NT2/D1 (cell line): ENCODE results near the gene SETX.

Experiments used
- DNase-seq: peaks from one replicate; pipeline ENCODE4 v3.0.0-alpha.2; 2011; ENCODE audit warnings: low read depth, low spot score
- H3K27me3 ChIP-seq: 2 replicates; pipeline ENCODE4 v1.6.0; 2011; ENCODE audit warnings: mild to moderate bottlenecking; ENCODE audit not compliant: insufficient read length, insufficient read depth
- H3K36me3 ChIP-seq: 2 replicates; pipeline ENCODE4 v1.6.1; 2011; ENCODE audit warnings: mild to moderate bottlenecking, low read length, mixed read lengths; ENCODE audit not compliant: insufficient read depth, insufficient read length
- H3K4me1 ChIP-seq: 2 replicates; pipeline ENCODE4 v1.5.1; 2011; ENCODE audit not compliant: insufficient read depth, insufficient read length
- H3K4me3 ChIP-seq: 2 replicates; pipeline ENCODE4 v1.5.1; 2011; ENCODE audit warnings: low read depth; ENCODE audit not compliant: insufficient read length
- H3K9ac ChIP-seq: 2 replicates; pipeline ENCODE4 v1.6.0; 2011; ENCODE audit warnings: low read depth; ENCODE audit not compliant: insufficient read length
- H3K9me3 ChIP-seq: 2 replicates; pipeline ENCODE4 v1.5.1; 2011; ENCODE audit warnings: mild to moderate bottlenecking, low read length; ENCODE audit not compliant: insufficient read depth
- SUZ12 ChIP-seq: IDR thresholded peaks from 2 replicates; pipeline ENCODE4 v1.6.1; 2011; ENCODE audit not compliant: insufficient read length, insufficient read depth; ENCODE audit errors: extremely low read depth
- YY1 ChIP-seq: IDR thresholded peaks from 2 replicates; pipeline ENCODE4 v1.6.1; 2011; ENCODE audit not compliant: insufficient read length, insufficient read depth
- ZNF274 ChIP-seq: IDR thresholded peaks from 2 replicates; pipeline ENCODE4 v1.6.1; 2011; ENCODE audit warnings: mild to moderate bottlenecking, low read depth, low read length

The SETX gene

GRCh38 chr9:132234535-132234934 lies 120.3 kb downstream of the SETX start:
- Histone ChIP-seq H3K27me3 (peaks cover 14% of the 10 kb centered on the region), H3K4me3 (no peak overlapping the region), H3K9ac (no peak overlapping the region), H3K36me3 (no peaks in the 10 kb centered on the region), H3K4me1 (peaks cover 17% of the 10 kb centered on the region), H3K9me3 (no peaks in the 10 kb centered on the region)
- no peak for TF ChIP-seq YY1
- TF ChIP-seq SUZ12, result no peak
- no peak for TF ChIP-seq ZNF274
- DNase-seq, result no peak

- Histone ChIP-seq H3K4me1 (peaks cover 14% of the 10 kb centered on the region), H3K9ac (no peak overlapping the region), H3K9me3 (no peaks in the 10 kb centered on the region), H3K27me3 (peaks cover 4% of the 10 kb centered on the region), H3K36me3 (no peaks in the 10 kb centered on the region), H3K4me3 (no peak overlapping the region)
- no peak for TF ChIP-seq YY1
- no peak for TF ChIP-seq ZNF274
- TF ChIP-seq SUZ12, result no peak
- DNase-seq, result no peak
Measured at GRCh38 chr9:132233138-132233537, 121.6 kb downstream of the SETX start.

GRCh38 chr9:132232522-132232921 lies 122.3 kb downstream of the SETX start:
- H3K36me3 ChIP-seq, result no peaks in the 10 kb centered on the region
- H3K27me3 ChIP-seq, result peaks cover 4% of the 10 kb centered on the region
- DNase-seq, result no peak
- no peaks in the 10 kb centered on the region for H3K9me3 ChIP-seq
- peaks cover 14% of the 10 kb centered on the region for H3K4me1 ChIP-seq
- H3K4me3 ChIP-seq, result no peak overlapping the region
- no peak for TF ChIP-seq ZNF274
- TF ChIP-seq YY1, result no peak
- TF ChIP-seq SUZ12, result no peak
- no peak overlapping the region for H3K9ac ChIP-seq

GRCh38 chr9:132231019-132231701 lies 123.6 kb downstream of the SETX start:
- Histone ChIP-seq H3K36me3 (no peaks in the 10 kb centered on the region), H3K27me3 (no peaks in the 10 kb centered on the region), H3K4me3 (no peak overlapping the region), H3K9ac (no peak overlapping the region), H3K4me1 (peaks cover 23% of the 10 kb centered on the region), H3K9me3 (no peaks in the 10 kb centered on the region)
- TF ChIP-seq SUZ12 (no peak), YY1 (no peak), ZNF274 (no peak)
- no peak for DNase-seq

- no peak for DNase-seq
- H3K9ac ChIP-seq, result no peak overlapping the region
- no peaks in the 10 kb centered on the region for H3K36me3 ChIP-seq
- no peaks in the 10 kb centered on the region for H3K9me3 ChIP-seq
- no peaks in the 10 kb centered on the region for H3K27me3 ChIP-seq
- TF ChIP-seq SUZ12 (no peak), ZNF274 (no peak), YY1 (no peak)
- no peak overlapping the region for H3K4me3 ChIP-seq
- H3K4me1 ChIP-seq, result peaks cover 18% of the 10 kb centered on the region
Measured at GRCh38 chr9:132230605-132231004, 124.2 kb downstream of the SETX start.

- Histone ChIP-seq H3K27me3 (peaks cover 2% of the 10 kb centered on the region), H3K4me1 (peaks cover 20% of the 10 kb centered on the region)
Measured at GRCh38 chr9:132228062-132228461, 126.7 kb downstream of the SETX start.

GRCh38 chr9:132226571-132227430 lies 128.0 kb downstream of the SETX start:
- H3K9me3 ChIP-seq, result no peaks in the 10 kb centered on the region
- DNase-seq, result no peak
- peaks cover 2% of the 10 kb centered on the region for H3K27me3 ChIP-seq
- no peak overlapping the region for H3K9ac ChIP-seq
- H3K4me1 ChIP-seq, result peaks cover 17% of the 10 kb centered on the region
- TF ChIP-seq ZNF274 (no peak), YY1 (no peak), SUZ12 (no peak)
- no peaks in the 10 kb centered on the region for H3K36me3 ChIP-seq
- no peak overlapping the region for H3K4me3 ChIP-seq

More at GRCh38 chr9:132228062-132228461, 126.7 kb downstream of the SETX start:
- Histone ChIP-seq H3K4me3 (no peak overlapping the region), H3K9ac (no peak overlapping the region), H3K9me3 (no peaks in the 10 kb centered on the region), H3K36me3 (no peaks in the 10 kb centered on the region)
- TF ChIP-seq ZNF274 (no peak), YY1 (no peak), SUZ12 (no peak)
- no peak for DNase-seq
